H9 (cell line): ENCODE data around the gene RAPSN. TPM values are rescaled to one million over a fixed set of nuclear protein-coding genes. Genes with fewer than 3 reads are reported as not detected.

ENCODE experiments used
- DNase-seq: peaks from one replicate; pipeline ENCODE4 v3.0.0-alpha.2; 2017
- H2AFZ ChIP-seq: one replicate; pipeline ENCODE4 v1.6.1; 2013; ENCODE audit warnings: mild to moderate bottlenecking, low read length, control low read depth, moderate library complexity
- H2AK5ac ChIP-seq: 2 replicates; pipeline ENCODE4 v1.6.1; 2013; ENCODE audit warnings: low read length, control low read depth, mixed read lengths; ENCODE audit not compliant: insufficient read length
- H2BK120ac ChIP-seq: one replicate; pipeline ENCODE4 v1.6.1; 2013; ENCODE audit warnings: low read depth, mild to moderate bottlenecking, low read length, control low read depth, inconsistent platforms; ENCODE audit not compliant: poor library complexity, severe bottlenecking
- H2BK12ac ChIP-seq: 2 replicates; pipeline ENCODE4 v1.6.1; 2013; ENCODE audit warnings: low read length, control low read depth, mixed read lengths, low read depth; ENCODE audit not compliant: insufficient read length
- H2BK15ac ChIP-seq: 2 replicates; pipeline ENCODE4 v1.6.1; 2013; ENCODE audit warnings: low read depth, low read length, control low read depth
- H2BK20ac ChIP-seq: one replicate; pipeline ENCODE4 v1.6.1; 2013; ENCODE audit warnings: low read depth, mild to moderate bottlenecking, low read length, control low read depth, inconsistent platforms; ENCODE audit not compliant: poor library complexity, severe bottlenecking
- H2BK5ac ChIP-seq: 2 replicates; pipeline ENCODE4 v1.6.1; 2013; ENCODE audit warnings: low read length, control low read depth, mixed read lengths; ENCODE audit not compliant: insufficient read length
- H3K14ac ChIP-seq: 2 replicates; pipeline ENCODE4 v1.6.1; 2013; ENCODE audit warnings: low read length, control low read depth; ENCODE audit not compliant: insufficient read depth
- H3K18ac ChIP-seq: 2 replicates; pipeline ENCODE4 v1.6.1; 2013; ENCODE audit warnings: low read depth, mild to moderate bottlenecking, mixed read lengths, low read length, control low read depth; ENCODE audit not compliant: insufficient read length
- H3K23ac ChIP-seq: 2 replicates; pipeline ENCODE4 v1.6.1; 2013; ENCODE audit warnings: low read length, control low read depth, mixed read lengths, low read depth; ENCODE audit not compliant: insufficient read length
- H3K23me2 ChIP-seq: 2 replicates; pipeline ENCODE4 v1.6.1; 2013; ENCODE audit warnings: low read depth, mild to moderate bottlenecking, mixed read lengths, low read length, control low read depth; ENCODE audit not compliant: insufficient read length, poor library complexity, severe bottlenecking
- H3K27ac ChIP-seq: 2 replicates; pipeline ENCODE4 v1.5.1; 2013; ENCODE audit warnings: low read length, control low read depth, mixed read lengths, low read depth; ENCODE audit not compliant: insufficient read length
- H3K27me3 ChIP-seq: 2 replicates; pipeline ENCODE4 v1.6.1; 2013; ENCODE audit warnings: low read length, control low read depth, inconsistent platforms; ENCODE audit not compliant: insufficient read depth
- H3K4ac ChIP-seq: 2 replicates; pipeline ENCODE4 v1.6.1; 2013; ENCODE audit warnings: low read depth, mild to moderate bottlenecking, control low read depth, inconsistent platforms, low read length, moderate library complexity
- H3K4me1 ChIP-seq: 2 replicates; pipeline ENCODE4 v1.6.1; 2013; ENCODE audit warnings: low read length, control low read depth, inconsistent platforms; ENCODE audit not compliant: insufficient read depth
- H3K4me2 ChIP-seq: 2 replicates; pipeline ENCODE4 v1.6.1; 2013; ENCODE audit warnings: low read length, control low read depth, mixed read lengths; ENCODE audit not compliant: insufficient read length, insufficient read depth
- H3K56ac ChIP-seq: 2 replicates; pipeline ENCODE4 v1.6.1; 2013; ENCODE audit warnings: low read depth, mild to moderate bottlenecking, mixed read lengths, low read length, control low read depth; ENCODE audit not compliant: insufficient read length
- H3K79me1 ChIP-seq: 2 replicates; pipeline ENCODE4 v1.6.1; 2013; ENCODE audit warnings: low read depth, mild to moderate bottlenecking, moderate library complexity, low read length, control low read depth, inconsistent platforms; ENCODE audit not compliant: insufficient read depth, poor library complexity, severe bottlenecking
- H3K79me2 ChIP-seq: 2 replicates; pipeline ENCODE4 v1.6.1; 2013; ENCODE audit warnings: low read length, control low read depth, inconsistent platforms; ENCODE audit not compliant: insufficient read depth
- H3K9ac ChIP-seq: 2 replicates; pipeline ENCODE4 v1.6.1; 2013; ENCODE audit warnings: low read length, control low read depth, mixed read lengths; ENCODE audit not compliant: insufficient read length; ENCODE audit errors: extremely low read depth
- H3K9me3 ChIP-seq: one replicate; pipeline ENCODE4 v1.6.1; 2013; ENCODE audit warnings: low read depth, low read length, inconsistent platforms; ENCODE audit not compliant: control insufficient read depth
- H3T11ph ChIP-seq: one replicate; pipeline ENCODE4 v1.6.1; 2013; ENCODE audit warnings: mild to moderate bottlenecking, low read length, control low read depth, inconsistent platforms
- H4K20me1 ChIP-seq: one replicate; pipeline ENCODE4 v1.6.1; 2013; ENCODE audit not compliant: control insufficient read depth, insufficient read length, insufficient read depth
- H4K5ac ChIP-seq: 2 replicates; pipeline ENCODE4 v1.6.1; 2013; ENCODE audit warnings: low read depth, mild to moderate bottlenecking, mixed read lengths, low read length, control low read depth; ENCODE audit not compliant: insufficient read length
- H4K8ac ChIP-seq: replicated peaks from 2 replicates; pipeline ENCODE4 v1.6.1; 2013; ENCODE audit warnings: low read length, control low read depth, mixed read lengths, low read depth; ENCODE audit not compliant: insufficient read length
- H4K91ac ChIP-seq: 2 replicates; pipeline ENCODE4 v1.6.1; 2013; ENCODE audit warnings: low read depth, mild to moderate bottlenecking, moderate library complexity, mixed read lengths, low read length, control low read depth; ENCODE audit not compliant: insufficient read length
- H3K27ac Mint-ChIP-seq, 3 experiments: 2 replicates in 2 of 3; 3 replicates in 1 of 3; pipeline ENCODE4 v1.8.0; 2020 to 2021; ENCODE audit warnings: mixed read lengths in 3 of 3, mild to moderate bottlenecking in 1 of 3, moderate library complexity in 1 of 3
- H3K27me3 Mint-ChIP-seq: 2 replicates; pipeline ENCODE4 v1.8.0; 2021; ENCODE audit warnings: low read depth, mild to moderate bottlenecking, moderate library complexity, mixed read lengths
- H3K36me3 Mint-ChIP-seq, 3 experiments: 2 replicates in 2 of 3; 3 replicates in 1 of 3; pipeline ENCODE4 v1.8.0; 2020 to 2021; ENCODE audit warnings: low read depth in 3 of 3, mixed read lengths in 3 of 3; ENCODE audit not compliant: insufficient read depth in 1 of 3
- H3K4me1 Mint-ChIP-seq, 2 experiments: 2 replicates each; pipeline ENCODE4 v1.8.0; 2020; ENCODE audit warnings: mixed read lengths in 2 of 2
- H3K4me3 Mint-ChIP-seq, 2 experiments: 2 replicates in 1 of 2; 3 replicates in 1 of 2; pipeline ENCODE4 v1.8.0; 2020 to 2021; ENCODE audit warnings: mild to moderate bottlenecking in 2 of 2, mixed read lengths in 2 of 2, moderate library complexity in 1 of 2
- H3K9me3 Mint-ChIP-seq, 2 experiments: 2 replicates in 1 of 2; 3 replicates in 1 of 2; pipeline ENCODE4 v1.8.0; 2020; ENCODE audit warnings: mild to moderate bottlenecking in 2 of 2, mixed read lengths in 2 of 2, moderate library complexity in 1 of 2
- CTCF ChIP-seq: fragments of 200-600 bp; sonication (generic); conservative IDR thresholded peaks from 3 replicates; pipeline ENCODE4 v1.8.0; 2021; ENCODE audit warnings: antibody characterized with exemption, mild to moderate bottlenecking
- WGBS: extraction: QIAGEN DNeasy Blood & Tissue Kit; methylation state at CpG from one replicate; pipeline ENCODE4 v1.1.7; 2013; ENCODE audit warnings: missing lambda C conversion rate, low lambda C conversion rate, mixed read lengths; ENCODE audit not compliant: insufficient read length; ENCODE audit errors: extremely low coverage; 5-methylcytosine and 5-hydroxymethylcytosine counted together
- total RNA-seq: library from RNA; stranded (reverse); gene quantifications from 2 replicates; pipeline ENCODE4 v1.2.1, GENCODE V29; 2021

Gene RAPSN
- total RNA-seq, 1 experiment from 2014 or later: 0.48 TPM

GRCh38 chr11:47470671-47471070, 21.7 kb upstream of the RAPSN start:
- H3K4me1 Mint-ChIP-seq: peaks cover 39 to 48% of the 10 kb centered on the region in 2 experiments
- H3K9me3 ChIP-seq: no peaks in the 10 kb centered on the region
- no peak overlapping the region for H2BK12ac ChIP-seq

More at GRCh38 chr11:47470671-47471070, 21.7 kb upstream of the RAPSN start:
- Histone ChIP-seq H3T11ph (no peak overlapping the region), H2BK120ac (no peak overlapping the region), H2BK5ac (no peak overlapping the region), H4K5ac (no peak overlapping the region), H3K14ac (no peak overlapping the region), H3K23ac (no peak overlapping the region), H4K20me1 (no peaks in the 10 kb centered on the region), H3K23me2 (no peaks in the 10 kb centered on the region), H2AK5ac (no peak overlapping the region), H4K8ac (no peak overlapping the region), H3K4me1 (peaks cover 3% of the 10 kb centered on the region; the same call in 1 of the 2 replicates), H3K4me2 (no peak overlapping the region), H4K91ac (no peak overlapping the region), H3K79me2 (0 out of 2 replicates have a peak, but pooled peaks cover 2% of the 10 kb centered on the region), H2BK20ac (no peak overlapping the region), H3K4ac (no peak overlapping the region), H3K9ac (no peak overlapping the region), H3K79me1 (no peaks in the 10 kb centered on the region), H3K27me3 (no peaks in the 10 kb centered on the region), H3K56ac (no peak overlapping the region), H3K18ac (no peak overlapping the region), H2BK15ac (no peak overlapping the region), H3K27ac (no peak overlapping the region), H2AFZ (no peak overlapping the region)
- no peak for TF ChIP-seq CTCF
- no CpG with 5 or more reads among the region's 4 CpGs for WGBS
- H3K36me3 Mint-ChIP-seq: peaks cover 45 to 87% (median 68%) of the 10 kb centered on the region in 3 experiments; a peak in 6 of 7 replicates
- H3K4me3 Mint-ChIP-seq: no peak overlapping the region
- H3K27me3 Mint-ChIP-seq: no peaks in the 10 kb centered on the region
- peak overlapping the region in 2 of 3 experiments; percentile 86 to 96; a peak in 2 of 7 replicates for H3K27ac Mint-ChIP-seq
- DNase-seq: no peak
- H3K9me3 Mint-ChIP-seq: no peaks in the 10 kb centered on the region
